DND-41 (cell line): ENCODE measurements around the gene RAD51B.
"Not testable (repeated sequence)": the region's sequence is repeated elsewhere in the genome, so short reads cannot be mapped to it uniquely, and the experiment has no call there.

Experiments used
- ATAC-seq: fragments of 200-7000 bp; cut with Tn5 transposase; 3 replicates; pipeline ENCODE4 v1.9.1; 2021; ENCODE audit warnings: low read depth; ENCODE audit not compliant: insufficient read depth
- DNase-seq: peaks from one replicate; pipeline ENCODE4 v3.0.0-alpha.2; 2020
- H2AFZ ChIP-seq: 2 replicates; pipeline ENCODE4 v1.6.0; 2012; ENCODE audit warnings: low read depth, low read length
- H3K27ac ChIP-seq: 2 replicates; pipeline ENCODE4 v1.5.1; 2012; ENCODE audit warnings: low read length, inconsistent platforms
- H3K27me3 ChIP-seq: fragments of 200-600 bp; sonication (generic); 2 replicates; pipeline ENCODE4 v1.6.0; 2012; ENCODE audit warnings: low read length, mild to moderate bottlenecking, inconsistent platforms; ENCODE audit not compliant: insufficient read depth, poor library complexity
- H3K36me3 ChIP-seq: 2 replicates; pipeline ENCODE4 v1.5.1; 2012; ENCODE audit warnings: low read length, inconsistent platforms; ENCODE audit not compliant: insufficient read depth
- H3K4me1 ChIP-seq: 2 replicates; pipeline ENCODE4 v1.5.1; 2012; ENCODE audit warnings: mild to moderate bottlenecking, low read length; ENCODE audit not compliant: insufficient read depth
- H3K4me2 ChIP-seq: 2 replicates; pipeline ENCODE4 v1.6.0; 2012; ENCODE audit warnings: mild to moderate bottlenecking, moderate library complexity, low read length, inconsistent platforms; ENCODE audit not compliant: insufficient read depth
- H3K4me3 ChIP-seq, 2 experiments: fragments of 200-600 bp in 1 of 2; shearing (Covaris generic) in 1 of 2; 2 replicates each; pipeline ENCODE4 v1.5.1; 2012 to 2016; ENCODE audit warnings: inconsistent platforms in 2 of 2, low read length in 2 of 2, mild to moderate bottlenecking in 2 of 2, low read depth in 1 of 2, moderate library complexity in 1 of 2
- H3K79me2 ChIP-seq: 2 replicates; pipeline ENCODE4 v1.6.0; 2012; ENCODE audit warnings: low read length, inconsistent platforms; ENCODE audit not compliant: insufficient read depth
- H3K9ac ChIP-seq: 2 replicates; pipeline ENCODE4 v1.6.0; 2012; ENCODE audit warnings: low read depth, mild to moderate bottlenecking, inconsistent platforms, low read length, moderate library complexity
- H3K9me3 ChIP-seq: 2 replicates; pipeline ENCODE4 v1.5.1; 2012; ENCODE audit warnings: low read length, moderate library complexity, mild to moderate bottlenecking, inconsistent platforms; ENCODE audit not compliant: insufficient read depth, severe bottlenecking
- H4K20me1 ChIP-seq: 2 replicates; pipeline ENCODE4 v1.6.0; 2012; ENCODE audit warnings: low read length; ENCODE audit not compliant: insufficient read depth
- CTCF ChIP-seq: IDR thresholded peaks from 2 replicates; pipeline ENCODE4 v1.5.1; 2012; ENCODE audit warnings: borderline replicate concordance, low read length, moderate library complexity, mild to moderate bottlenecking; ENCODE audit not compliant: poor library complexity, severe bottlenecking; ENCODE audit errors: extremely low read depth
- EZH2 ChIP-seq: IDR thresholded peaks from 3 replicates; pipeline ENCODE4 v1.6.1; 2012; ENCODE audit warnings: borderline replicate concordance, low read depth, mild to moderate bottlenecking, moderate library complexity, low read length, inconsistent platforms; ENCODE audit not compliant: severe bottlenecking

The RAD51B gene

GRCh38 chr14:68042586-68043210 lies 223.1 kb downstream of the RAD51B start:
- no peak overlapping the region for H2AFZ ChIP-seq
- H3K4me2 ChIP-seq: no peak overlapping the region
- no peaks in the 10 kb centered on the region for H3K27me3 ChIP-seq
- H3K4me3 ChIP-seq: no peak overlapping the region
- DNase-seq (no peak), ATAC-seq (no peak)
- no peaks in the 10 kb centered on the region for H3K4me1 ChIP-seq
- no peaks in the 10 kb centered on the region for H4K20me1 ChIP-seq
- no peak overlapping the region for H3K27ac ChIP-seq
- TF ChIP-seq CTCF: no peak
- TF ChIP-seq EZH2: no peak
- H3K9ac ChIP-seq: no peak overlapping the region
- no peaks in the 10 kb centered on the region for H3K9me3 ChIP-seq
- H3K79me2 ChIP-seq: no peaks in the 10 kb centered on the region
- H3K36me3 ChIP-seq: no peaks in the 10 kb centered on the region

DNA sequence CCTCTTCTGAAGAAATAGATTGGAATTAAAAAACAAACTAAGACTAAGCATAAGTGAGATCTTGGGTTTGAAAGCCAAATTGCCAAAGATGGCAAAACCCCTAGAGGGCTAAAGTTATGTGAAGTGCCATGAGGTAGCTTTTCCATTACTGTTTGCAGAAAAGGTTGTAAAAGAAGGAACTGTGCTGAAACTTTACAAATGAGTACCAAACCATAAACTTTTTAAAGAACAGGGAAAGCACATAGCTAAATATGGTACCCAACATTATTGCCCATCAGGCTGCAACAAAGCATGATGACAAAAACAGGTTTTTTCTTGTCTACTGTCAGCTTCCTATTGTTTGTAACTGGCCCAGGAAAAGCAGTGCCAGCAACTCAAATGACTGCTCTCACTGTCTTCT lies 224.2 kb downstream of the RAD51B start:
- H3K27me3 ChIP-seq: no peaks in the 10 kb centered on the region
- no peaks in the 10 kb centered on the region for H3K79me2 ChIP-seq
- no peak for DNase-seq
- no peak overlapping the region for H3K4me2 ChIP-seq
- H3K9ac ChIP-seq: no peak overlapping the region
- no peaks in the 10 kb centered on the region for H3K9me3 ChIP-seq
- no peak overlapping the region for H3K27ac ChIP-seq
- no peaks in the 10 kb centered on the region for H4K20me1 ChIP-seq
- no peaks in the 10 kb centered on the region for H3K4me1 ChIP-seq
- no peaks in the 10 kb centered on the region for H3K36me3 ChIP-seq
- ATAC-seq: no peak
- TF ChIP-seq EZH2 (no peak), CTCF (no peak)
- no peak overlapping the region for H2AFZ ChIP-seq
- no peak overlapping the region for H3K4me3 ChIP-seq

GRCh38 chr14:68047906-68048305 lies 228.3 kb downstream of the RAD51B start:
- no peaks in the 10 kb centered on the region for H3K9me3 ChIP-seq
- H3K79me2 ChIP-seq: no peaks in the 10 kb centered on the region
- no peak overlapping the region for H3K9ac ChIP-seq
- H2AFZ ChIP-seq: no peak overlapping the region
- H3K27ac ChIP-seq: no peak overlapping the region
- H4K20me1 ChIP-seq: no peaks in the 10 kb centered on the region
- H3K36me3 ChIP-seq: no peaks in the 10 kb centered on the region
- TF ChIP-seq EZH2 (no peak), CTCF (no peak)
- H3K4me1 ChIP-seq: no peaks in the 10 kb centered on the region
- no peak for ATAC-seq
- no peak overlapping the region for H3K4me2 ChIP-seq
- no peak overlapping the region for H3K4me3 ChIP-seq
- H3K27me3 ChIP-seq: no peaks in the 10 kb centered on the region
- DNase-seq: no peak

GRCh38 chr14:68048815-68049214 lies 229.2 kb downstream of the RAD51B start:
- not testable (repeated sequence) for H3K4me2 ChIP-seq, ATAC-seq

More at GRCh38 chr14:68048815-68049214, 229.2 kb downstream of the RAD51B start:
- not testable (repeated sequence) for H3K27ac ChIP-seq, DNase-seq, H2AFZ ChIP-seq, H3K9me3 ChIP-seq, H3K9ac ChIP-seq, H3K4me1 ChIP-seq, H3K79me2 ChIP-seq, H3K4me3 ChIP-seq, H3K36me3 ChIP-seq, H3K27me3 ChIP-seq, H4K20me1 ChIP-seq
